ENCODE data around the gene RBMY1F.
"Not testable (repeated sequence)": the region's sequence is repeated elsewhere in the genome, so short reads cannot be mapped to it uniquely, and the experiment has no call there.

RBMY1F gene

GRCh38 chrY:22182823-22183222, at the start of gene RBMY1F:
TSS of gene RBMY1F (minus strand) at chrY:22182923. CDS start at chrY:22180969, 1,954 bp downstream.
- FAIRE-seq; DNase-seq (ENCODE audit: insufficient read length, low spot score): not testable (repeated sequence)

DNA sequence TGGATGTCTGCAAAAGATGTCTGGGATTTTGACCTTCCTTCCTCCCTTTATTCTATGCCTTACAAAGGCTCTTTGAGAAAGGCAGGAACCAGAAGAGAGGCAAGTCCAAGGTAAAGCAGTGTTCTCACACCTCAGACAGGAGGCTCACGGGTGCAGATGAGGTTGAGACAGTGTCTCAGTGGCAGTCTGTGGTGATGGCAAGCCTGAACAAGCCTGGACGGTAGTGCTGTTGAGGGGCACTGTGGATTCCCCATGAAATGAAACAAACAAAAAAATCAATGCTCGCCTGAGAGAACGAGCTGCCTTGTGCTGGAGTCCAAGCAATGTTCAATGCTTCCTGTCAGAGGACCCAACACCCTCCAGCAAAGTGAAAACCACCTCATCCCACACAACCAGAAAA, 31.6 kb downstream of the RBMY1F start:
- not testable (repeated sequence) for DNase-seq (ENCODE audit: insufficient read length, low spot score); FAIRE-seq

GRCh38 chrY:22141011-22141695, 41.6 kb downstream of the RBMY1F start:
- not testable (repeated sequence) for FAIRE-seq; DNase-seq (ENCODE audit: insufficient read length, low spot score)

DNA sequence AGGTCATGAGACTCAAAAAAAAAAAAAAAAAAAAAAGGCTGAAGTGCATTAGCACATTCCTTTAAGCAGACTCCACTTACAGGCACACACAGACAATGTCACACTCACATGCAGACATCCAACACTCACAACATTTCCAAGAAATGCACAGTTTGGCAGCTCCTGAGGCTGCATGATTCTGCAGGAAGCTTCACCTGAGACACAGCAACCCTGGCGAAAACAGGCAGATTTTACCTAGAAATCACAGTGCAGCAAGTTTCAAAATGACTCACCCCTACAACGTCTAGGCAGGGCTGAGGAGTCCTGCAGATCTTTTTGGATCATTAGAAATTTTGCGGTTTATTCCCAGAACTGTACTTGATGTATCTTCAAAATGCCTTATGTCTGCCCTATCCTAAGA, 48.0 kb downstream of the RBMY1F start:
- FAIRE-seq: not testable (repeated sequence)

GRCh38 chrY:22130494-22130893, 52.2 kb downstream of the RBMY1F start:
- DNase-seq (ENCODE audit: insufficient read length, low spot score); FAIRE-seq: not testable (repeated sequence)

More for the DNA sequence above, 48.0 kb downstream of the RBMY1F start:
- DNase-seq (ENCODE audit: insufficient read length, low spot score): not testable (repeated sequence)
